H9 (cell line): ENCODE results near the gene CEP126. TPM values are rescaled to one million over a fixed set of nuclear protein-coding genes. Genes with fewer than 3 reads are reported as not detected.

ENCODE experiments used
- DNase-seq: peaks from one replicate; pipeline ENCODE4 v3.0.0-alpha.2; 2017
- H2AFZ ChIP-seq: one replicate; pipeline ENCODE4 v1.6.1; 2013; ENCODE audit warnings: mild to moderate bottlenecking, low read length, control low read depth, moderate library complexity
- H2AK5ac ChIP-seq: 2 replicates; pipeline ENCODE4 v1.6.1; 2013; ENCODE audit warnings: low read length, control low read depth, mixed read lengths; ENCODE audit not compliant: insufficient read length
- H2BK120ac ChIP-seq: one replicate; pipeline ENCODE4 v1.6.1; 2013; ENCODE audit warnings: low read depth, mild to moderate bottlenecking, low read length, control low read depth, inconsistent platforms; ENCODE audit not compliant: poor library complexity, severe bottlenecking
- H2BK12ac ChIP-seq: 2 replicates; pipeline ENCODE4 v1.6.1; 2013; ENCODE audit warnings: low read length, control low read depth, mixed read lengths, low read depth; ENCODE audit not compliant: insufficient read length
- H2BK15ac ChIP-seq: 2 replicates; pipeline ENCODE4 v1.6.1; 2013; ENCODE audit warnings: low read depth, low read length, control low read depth
- H2BK20ac ChIP-seq: one replicate; pipeline ENCODE4 v1.6.1; 2013; ENCODE audit warnings: low read depth, mild to moderate bottlenecking, low read length, control low read depth, inconsistent platforms; ENCODE audit not compliant: poor library complexity, severe bottlenecking
- H2BK5ac ChIP-seq: 2 replicates; pipeline ENCODE4 v1.6.1; 2013; ENCODE audit warnings: low read length, control low read depth, mixed read lengths; ENCODE audit not compliant: insufficient read length
- H3K14ac ChIP-seq: 2 replicates; pipeline ENCODE4 v1.6.1; 2013; ENCODE audit warnings: low read length, control low read depth; ENCODE audit not compliant: insufficient read depth
- H3K18ac ChIP-seq: 2 replicates; pipeline ENCODE4 v1.6.1; 2013; ENCODE audit warnings: low read depth, mild to moderate bottlenecking, mixed read lengths, low read length, control low read depth; ENCODE audit not compliant: insufficient read length
- H3K23ac ChIP-seq: 2 replicates; pipeline ENCODE4 v1.6.1; 2013; ENCODE audit warnings: low read length, control low read depth, mixed read lengths, low read depth; ENCODE audit not compliant: insufficient read length
- H3K23me2 ChIP-seq: 2 replicates; pipeline ENCODE4 v1.6.1; 2013; ENCODE audit warnings: low read depth, mild to moderate bottlenecking, mixed read lengths, low read length, control low read depth; ENCODE audit not compliant: insufficient read length, poor library complexity, severe bottlenecking
- H3K27ac ChIP-seq: 2 replicates; pipeline ENCODE4 v1.5.1; 2013; ENCODE audit warnings: low read length, control low read depth, mixed read lengths, low read depth; ENCODE audit not compliant: insufficient read length
- H3K27me3 ChIP-seq: 2 replicates; pipeline ENCODE4 v1.6.1; 2013; ENCODE audit warnings: low read length, control low read depth, inconsistent platforms; ENCODE audit not compliant: insufficient read depth
- H3K4ac ChIP-seq: 2 replicates; pipeline ENCODE4 v1.6.1; 2013; ENCODE audit warnings: low read depth, mild to moderate bottlenecking, control low read depth, inconsistent platforms, low read length, moderate library complexity
- H3K4me1 ChIP-seq: 2 replicates; pipeline ENCODE4 v1.6.1; 2013; ENCODE audit warnings: low read length, control low read depth, inconsistent platforms; ENCODE audit not compliant: insufficient read depth
- H3K4me2 ChIP-seq: 2 replicates; pipeline ENCODE4 v1.6.1; 2013; ENCODE audit warnings: low read length, control low read depth, mixed read lengths; ENCODE audit not compliant: insufficient read length, insufficient read depth
- H3K56ac ChIP-seq: 2 replicates; pipeline ENCODE4 v1.6.1; 2013; ENCODE audit warnings: low read depth, mild to moderate bottlenecking, mixed read lengths, low read length, control low read depth; ENCODE audit not compliant: insufficient read length
- H3K79me1 ChIP-seq: 2 replicates; pipeline ENCODE4 v1.6.1; 2013; ENCODE audit warnings: low read depth, mild to moderate bottlenecking, moderate library complexity, low read length, control low read depth, inconsistent platforms; ENCODE audit not compliant: insufficient read depth, poor library complexity, severe bottlenecking
- H3K79me2 ChIP-seq: 2 replicates; pipeline ENCODE4 v1.6.1; 2013; ENCODE audit warnings: low read length, control low read depth, inconsistent platforms; ENCODE audit not compliant: insufficient read depth
- H3K9ac ChIP-seq: 2 replicates; pipeline ENCODE4 v1.6.1; 2013; ENCODE audit warnings: low read length, control low read depth, mixed read lengths; ENCODE audit not compliant: insufficient read length; ENCODE audit errors: extremely low read depth
- H3K9me3 ChIP-seq: one replicate; pipeline ENCODE4 v1.6.1; 2013; ENCODE audit warnings: low read depth, low read length, inconsistent platforms; ENCODE audit not compliant: control insufficient read depth
- H3T11ph ChIP-seq: one replicate; pipeline ENCODE4 v1.6.1; 2013; ENCODE audit warnings: mild to moderate bottlenecking, low read length, control low read depth, inconsistent platforms
- H4K20me1 ChIP-seq: one replicate; pipeline ENCODE4 v1.6.1; 2013; ENCODE audit not compliant: control insufficient read depth, insufficient read length, insufficient read depth
- H4K5ac ChIP-seq: 2 replicates; pipeline ENCODE4 v1.6.1; 2013; ENCODE audit warnings: low read depth, mild to moderate bottlenecking, mixed read lengths, low read length, control low read depth; ENCODE audit not compliant: insufficient read length
- H4K8ac ChIP-seq: replicated peaks from 2 replicates; pipeline ENCODE4 v1.6.1; 2013; ENCODE audit warnings: low read length, control low read depth, mixed read lengths, low read depth; ENCODE audit not compliant: insufficient read length
- H4K91ac ChIP-seq: 2 replicates; pipeline ENCODE4 v1.6.1; 2013; ENCODE audit warnings: low read depth, mild to moderate bottlenecking, moderate library complexity, mixed read lengths, low read length, control low read depth; ENCODE audit not compliant: insufficient read length
- H3K27ac Mint-ChIP-seq, 3 experiments: 2 replicates in 2 of 3; 3 replicates in 1 of 3; pipeline ENCODE4 v1.8.0; 2020 to 2021; ENCODE audit warnings: mixed read lengths in 3 of 3, mild to moderate bottlenecking in 1 of 3, moderate library complexity in 1 of 3
- H3K27me3 Mint-ChIP-seq: 2 replicates; pipeline ENCODE4 v1.8.0; 2021; ENCODE audit warnings: low read depth, mild to moderate bottlenecking, moderate library complexity, mixed read lengths
- H3K36me3 Mint-ChIP-seq, 3 experiments: 2 replicates in 2 of 3; 3 replicates in 1 of 3; pipeline ENCODE4 v1.8.0; 2020 to 2021; ENCODE audit warnings: low read depth in 3 of 3, mixed read lengths in 3 of 3; ENCODE audit not compliant: insufficient read depth in 1 of 3
- H3K4me1 Mint-ChIP-seq, 2 experiments: 2 replicates each; pipeline ENCODE4 v1.8.0; 2020; ENCODE audit warnings: mixed read lengths in 2 of 2
- H3K4me3 Mint-ChIP-seq, 2 experiments: 2 replicates in 1 of 2; 3 replicates in 1 of 2; pipeline ENCODE4 v1.8.0; 2020 to 2021; ENCODE audit warnings: mild to moderate bottlenecking in 2 of 2, mixed read lengths in 2 of 2, moderate library complexity in 1 of 2
- H3K9me3 Mint-ChIP-seq, 2 experiments: 2 replicates in 1 of 2; 3 replicates in 1 of 2; pipeline ENCODE4 v1.8.0; 2020; ENCODE audit warnings: mild to moderate bottlenecking in 2 of 2, mixed read lengths in 2 of 2, moderate library complexity in 1 of 2
- WGBS: extraction: QIAGEN DNeasy Blood & Tissue Kit; methylation state at CpG from one replicate; pipeline ENCODE4 v1.1.7; 2013; ENCODE audit warnings: missing lambda C conversion rate, low lambda C conversion rate, mixed read lengths; ENCODE audit not compliant: insufficient read length; ENCODE audit errors: extremely low coverage; 5-methylcytosine and 5-hydroxymethylcytosine counted together
- total RNA-seq: library from RNA; stranded (reverse); gene quantifications from 2 replicates; pipeline ENCODE4 v1.2.1, GENCODE V29; 2021
- TF ChIP-seq, protein P1 (sequence below): fragments of 200-600 bp; sonication (generic); conservative IDR thresholded peaks from 3 replicates; pipeline ENCODE4 v1.8.0; 2021; ENCODE audit warnings: antibody characterized with exemption, mild to moderate bottlenecking

Gene CEP126
- total RNA-seq, 1 experiment from 2014 or later: 1.2 TPM

DNA sequence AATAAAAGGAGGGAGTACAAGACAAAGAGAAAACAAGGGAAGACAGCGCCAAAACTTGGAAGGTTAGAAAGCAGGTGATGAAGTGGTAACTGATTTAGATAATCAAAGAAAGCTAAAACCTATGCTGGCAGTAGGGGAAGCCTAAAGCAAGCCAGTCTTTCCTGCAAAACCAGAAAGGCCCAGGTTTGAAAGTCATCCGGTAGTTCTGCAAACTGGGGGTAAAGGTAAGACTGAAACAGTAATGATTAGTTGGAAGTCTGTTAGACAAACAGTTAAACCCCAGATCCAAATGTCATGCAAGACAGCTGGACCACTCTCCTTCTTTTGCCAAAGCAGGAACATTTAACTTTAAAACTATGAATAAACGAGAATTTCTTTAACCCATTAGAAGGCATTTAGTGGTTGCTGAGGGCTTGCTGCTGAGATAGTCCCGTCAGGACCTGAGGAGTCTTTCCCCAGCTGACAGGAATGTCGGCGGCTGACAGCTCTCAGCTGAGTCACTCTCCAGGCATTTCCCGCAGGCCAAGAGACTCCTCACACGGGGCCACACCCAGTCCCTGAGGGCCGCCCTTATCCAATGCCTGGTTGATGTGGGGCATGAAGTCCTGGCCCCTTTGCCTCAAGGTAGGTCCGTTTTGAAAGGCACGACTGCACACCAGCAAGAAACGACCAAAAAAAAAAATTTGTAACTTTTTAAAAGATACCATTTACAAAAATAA is 96.1 kb downstream of the CEP126 start:
- no peak overlapping the region for H3T11ph ChIP-seq
- no peak overlapping the region for H2BK15ac ChIP-seq
- H2AK5ac ChIP-seq: no peak overlapping the region
- Mint-ChIP-seq H3K27me3 (no peaks in the 10 kb centered on the region; the same call in 1 of the 2 replicates), H3K4me3 (no peak overlapping the region), H3K27ac (no peak overlapping the region), H3K36me3 (no peaks in the 10 kb centered on the region), H3K4me1 (peaks cover 2 to 8% of the 10 kb centered on the region in 2 experiments; a peak in 2 of 4 replicates), H3K9me3 (no peaks in the 10 kb centered on the region)
- H3K27ac ChIP-seq: no peak overlapping the region
- H3K4me2 ChIP-seq: no peak overlapping the region
- H2AFZ ChIP-seq: no peak overlapping the region
- no peak overlapping the region for H4K91ac ChIP-seq
- peak; percentile 87 for DNase-seq
- no peak overlapping the region for H4K5ac ChIP-seq
- no peaks in the 10 kb centered on the region for H4K20me1 ChIP-seq
- H3K79me1 ChIP-seq: no peaks in the 10 kb centered on the region
- H3K56ac ChIP-seq: no peak overlapping the region
- no peak overlapping the region for H2BK120ac ChIP-seq
- H3K9me3 ChIP-seq: no peaks in the 10 kb centered on the region
- H2BK5ac ChIP-seq: no peak overlapping the region
- no peaks in the 10 kb centered on the region for H3K23me2 ChIP-seq
- H3K4me1 ChIP-seq: no peaks in the 10 kb centered on the region; the same call in 1 of the 2 replicates
- no peak overlapping the region for H3K23ac ChIP-seq
- WGBS: no CpG with 5 or more reads among the region's 12 CpGs
- H3K9ac ChIP-seq: no peak overlapping the region
- H2BK20ac ChIP-seq: no peak overlapping the region
- no peak overlapping the region for H3K18ac ChIP-seq
- H4K8ac ChIP-seq: no peak overlapping the region
- H3K14ac ChIP-seq: no peak overlapping the region
- H3K4ac ChIP-seq: no peak overlapping the region
- no peaks in the 10 kb centered on the region; the same call in 1 of the 2 replicates for H3K27me3 ChIP-seq
- no peaks in the 10 kb centered on the region for H3K79me2 ChIP-seq
- no peak overlapping the region for H2BK12ac ChIP-seq
- TF ChIP-seq, protein P1, sequence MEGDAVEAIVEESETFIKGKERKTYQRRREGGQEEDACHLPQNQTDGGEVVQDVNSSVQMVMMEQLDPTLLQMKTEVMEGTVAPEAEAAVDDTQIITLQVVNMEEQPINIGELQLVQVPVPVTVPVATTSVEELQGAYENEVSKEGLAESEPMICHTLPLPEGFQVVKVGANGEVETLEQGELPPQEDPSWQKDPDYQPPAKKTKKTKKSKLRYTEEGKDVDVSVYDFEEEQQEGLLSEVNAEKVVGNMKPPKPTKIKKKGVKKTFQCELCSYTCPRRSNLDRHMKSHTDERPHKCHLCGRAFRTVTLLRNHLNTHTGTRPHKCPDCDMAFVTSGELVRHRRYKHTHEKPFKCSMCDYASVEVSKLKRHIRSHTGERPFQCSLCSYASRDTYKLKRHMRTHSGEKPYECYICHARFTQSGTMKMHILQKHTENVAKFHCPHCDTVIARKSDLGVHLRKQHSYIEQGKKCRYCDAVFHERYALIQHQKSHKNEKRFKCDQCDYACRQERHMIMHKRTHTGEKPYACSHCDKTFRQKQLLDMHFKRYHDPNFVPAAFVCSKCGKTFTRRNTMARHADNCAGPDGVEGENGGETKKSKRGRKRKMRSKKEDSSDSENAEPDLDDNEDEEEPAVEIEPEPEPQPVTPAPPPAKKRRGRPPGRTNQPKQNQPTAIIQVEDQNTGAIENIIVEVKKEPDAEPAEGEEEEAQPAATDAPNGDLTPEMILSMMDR: no peak
